KBM-7 (cell line): ENCODE data around the gene LRRC43.
A peak's percentile ranks its signal among the peaks of the same experiment; 100 is the strongest.
"Not testable (repeated sequence)": the region's sequence is repeated elsewhere in the genome, so short reads cannot be mapped to it uniquely, and the experiment has no call there.

Experiments
- DNase-seq: peaks from one replicate; pipeline ENCODE4 v3.0.0-alpha.2; 2015
- in situ Hi-C: fragments of 300-500 bp; cut with MboI; formaldehyde crosslinking; loops from 2 replicates; pipeline ENCODE4 v1.14.3; 2020; ENCODE audit warnings: low sequenced_read_pairs, low pct_unique_long_range_greater_than_20kb, mixed read lengths

Gene LRRC43

DNA sequence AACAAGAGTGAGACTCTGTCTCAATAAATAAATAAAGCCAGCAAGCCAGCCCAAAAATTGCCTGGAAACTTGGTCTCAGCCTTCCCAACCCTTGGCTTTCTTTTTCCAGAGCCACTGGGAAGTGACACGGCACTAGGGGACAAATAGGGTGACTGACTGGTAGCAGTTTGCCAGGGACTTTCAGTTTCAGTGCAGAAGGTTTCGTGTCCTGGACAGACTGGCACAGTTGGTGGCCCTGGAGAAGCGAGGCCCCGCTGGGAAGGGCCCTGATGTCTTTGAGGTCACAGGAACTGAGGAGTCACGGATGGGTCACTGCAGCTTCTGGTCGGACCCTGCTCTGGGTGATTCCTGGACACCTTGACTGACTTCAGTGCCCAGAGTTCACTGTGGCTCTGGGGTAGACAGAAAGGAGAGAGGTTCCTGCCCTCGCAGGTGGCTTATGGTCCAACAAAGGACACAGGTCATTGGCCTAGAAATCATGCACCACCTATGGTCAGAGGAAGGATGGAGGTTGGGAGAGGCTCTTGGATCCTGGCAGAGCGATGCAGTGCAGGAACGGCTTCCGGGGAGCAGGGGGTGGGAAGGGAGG lies 2.7 kb downstream of the LRRC43 start:
- DNase-seq = no peak
- in situ Hi-C loops = no loop called here

DNA sequence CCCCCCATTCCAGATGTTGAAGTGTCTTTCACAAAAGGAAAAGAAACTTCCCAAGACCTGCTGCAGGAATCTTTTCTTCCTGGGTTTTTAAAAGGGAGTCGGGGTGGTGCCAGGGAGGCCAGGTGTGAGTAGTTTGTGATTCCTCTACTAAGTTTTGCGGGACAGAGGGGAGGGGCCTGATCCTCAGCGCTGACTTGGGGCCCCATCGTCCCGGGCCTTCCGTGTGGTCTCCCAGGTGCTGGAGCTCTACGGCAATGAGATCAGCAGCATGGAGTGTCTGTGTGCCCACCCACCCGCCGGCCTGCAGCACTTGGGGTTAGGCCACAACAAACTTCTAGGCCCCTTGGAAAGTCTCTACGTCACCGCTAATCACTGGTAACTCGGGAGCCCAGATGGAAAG lies 4.5 kb downstream of the LRRC43 start:
- in situ Hi-C loops = no loop called here
- DNase-seq = no peak

DNA sequence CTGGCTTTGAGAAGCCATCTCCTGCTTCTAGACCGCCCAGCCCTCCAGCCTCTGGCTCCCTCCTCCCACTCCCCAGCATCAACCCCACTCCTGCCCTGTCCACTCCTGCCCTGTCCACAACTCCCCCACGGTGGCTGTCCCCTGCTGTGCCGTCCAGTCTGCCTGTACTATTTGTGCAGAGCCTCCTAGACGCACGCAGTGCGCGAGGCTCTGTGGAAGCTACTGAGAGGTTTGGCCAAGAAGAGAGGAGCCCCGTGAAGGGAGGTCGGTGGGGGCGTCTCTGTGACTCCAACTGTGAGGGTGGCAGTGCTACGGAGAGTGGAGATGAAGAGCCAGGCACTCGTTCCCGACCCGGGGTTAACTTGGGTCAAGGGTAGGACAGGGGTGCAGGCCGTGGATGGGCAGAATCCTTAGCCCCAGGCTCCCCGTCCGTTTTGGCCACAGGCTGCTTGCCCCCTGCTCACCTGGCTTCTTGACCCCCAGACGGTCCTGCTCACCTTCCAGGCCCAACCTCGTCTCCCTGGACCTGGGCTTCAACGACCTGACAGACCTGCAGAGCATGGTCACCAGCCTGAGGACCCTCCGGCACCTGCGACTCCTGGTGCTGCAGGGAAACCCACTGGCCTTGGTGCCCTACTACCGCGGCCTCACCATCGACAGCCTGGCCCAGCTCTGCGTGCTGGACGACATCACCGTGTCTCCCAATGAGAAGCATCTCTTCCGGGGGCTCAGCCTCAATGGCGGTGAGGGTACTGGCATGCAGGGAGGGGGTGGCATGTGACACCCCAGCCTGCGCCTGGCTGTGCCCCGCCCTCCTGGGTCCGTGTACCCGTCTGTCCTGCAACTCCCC lies 6.9 kb downstream of the LRRC43 start:
- in situ Hi-C loops = no loop called here
- DNase-seq = no peak

- DNase-seq = peak; percentile 80
- in situ Hi-C loops = no loop called here
Observed at GRCh38 chr12:122190842-122191668, 8.1 kb downstream of the LRRC43 start.

- in situ Hi-C loops = no loop called here
- DNase-seq = no peak
Observed at GRCh38 chr12:122192441-122192840, 9.5 kb downstream of the LRRC43 start.

DNA sequence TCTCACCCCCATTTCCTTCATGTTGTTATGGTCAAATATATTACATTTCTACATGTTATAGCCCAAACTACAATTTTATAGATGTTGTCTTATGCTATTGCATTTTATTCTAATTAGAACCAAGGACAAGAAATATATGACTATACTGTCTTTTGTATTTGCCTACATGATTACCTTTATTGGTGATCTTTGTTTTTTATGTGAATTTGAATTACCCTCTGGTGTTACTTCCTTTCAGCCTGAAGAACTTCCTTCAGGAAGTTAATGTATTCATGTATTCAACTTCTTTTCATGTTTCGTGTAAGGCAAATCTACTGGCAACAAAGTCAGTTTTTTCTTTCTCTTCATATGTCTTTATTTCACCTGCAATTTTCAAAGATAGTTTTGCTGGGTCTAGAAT lies 11.9 kb downstream of the LRRC43 start:
- DNase-seq = no peak
- in situ Hi-C loops = no loop called here

DNA sequence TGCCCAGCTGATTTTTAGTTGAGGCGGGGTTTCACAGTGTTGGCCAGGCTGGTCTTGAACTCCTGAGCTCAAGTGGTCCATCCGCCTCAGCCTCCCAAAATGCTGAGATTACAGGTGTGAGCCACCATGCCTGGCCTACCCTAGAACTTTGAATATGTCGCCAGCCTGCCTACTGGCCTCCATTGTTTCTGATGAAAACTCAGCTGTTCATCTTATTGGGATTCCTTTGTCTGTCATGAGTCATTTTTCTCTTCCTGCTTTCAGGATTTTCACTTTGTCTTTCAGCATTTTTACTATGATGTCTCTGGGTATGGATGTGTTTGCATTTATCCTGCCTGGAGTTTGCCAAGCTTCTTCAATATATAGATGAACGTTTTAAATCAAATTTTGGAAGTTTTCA lies 12.5 kb downstream of the LRRC43 start:
- no peak for DNase-seq
- in situ Hi-C loops = no loop called here

- in situ Hi-C loops = no loop called here
- DNase-seq = peak; percentile 37
Observed at GRCh38 chr12:122197612-122197966, 14.7 kb downstream of the LRRC43 start.

GRCh38 chr12:122199484-122200355 lies 16.8 kb downstream of the LRRC43 start:
- in situ Hi-C loops = no loop called here
- DNase-seq = no peak

GRCh38 chr12:122200541-122201175 lies 17.7 kb downstream of the LRRC43 start:
- DNase-seq = no peak
- in situ Hi-C loops = no loop called here

- in situ Hi-C loops = no loop called here
- no peak for DNase-seq
Observed at GRCh38 chr12:122201381-122201780, 18.5 kb downstream of the LRRC43 start.

DNA sequence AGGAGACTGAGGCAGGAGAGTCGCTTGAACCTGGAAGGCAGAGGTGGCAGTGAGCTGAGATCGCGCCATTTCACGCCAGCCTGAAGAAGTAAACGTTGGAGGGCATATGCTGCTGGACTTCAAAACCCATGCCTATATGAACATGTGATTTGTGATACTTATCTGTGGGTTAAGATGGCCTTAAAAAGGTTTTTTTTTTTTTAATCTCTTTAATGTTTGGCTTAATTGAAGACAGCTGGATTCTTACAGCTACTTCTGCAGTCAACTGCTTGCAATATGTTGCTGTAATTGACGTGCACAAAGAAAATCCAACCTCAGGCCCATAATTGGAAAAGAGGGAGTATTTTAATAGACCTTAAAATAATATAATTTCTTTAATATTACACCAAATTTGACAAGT lies 19.1 kb downstream of the LRRC43 start:
- in situ Hi-C loops = no loop called here
- DNase-seq = no peak

- in situ Hi-C loops = not testable (repeated sequence)
Observed at GRCh38 chr12:122202811-122203210, 19.9 kb downstream of the LRRC43 start.

GRCh38 chr12:122203301-122204166 lies 20.6 kb downstream of the LRRC43 start, which contains the start of gene B3GNT4:
TSS of gene B3GNT4 (plus strand) at chr12:122203709. CDS start at chr12:122204619, 910 bp downstream.
- in situ Hi-C loops = no loop called here
- peak; percentile 62 for DNase-seq

More at GRCh38 chr12:122202811-122203210, 19.9 kb downstream of the LRRC43 start:
- DNase-seq = not testable (repeated sequence)

- DNase-seq = no peak
- in situ Hi-C loops = no loop called here
Observed at GRCh38 chr12:122204167-122205052, 21.5 kb downstream of the LRRC43 start.

GRCh38 chr12:122205053-122205925 lies 22.4 kb downstream of the LRRC43 start:
- no peak for DNase-seq
- in situ Hi-C loops = no loop called here
